ENCODE results near the gene RAI1.
"Not testable (repeated sequence)": the region's sequence is repeated elsewhere in the genome, so short reads cannot be mapped to it uniquely, and the experiment has no call there.

The RAI1 gene

GRCh38 chr17:17795946-17796786 is 114.9 kb downstream of the RAI1 start:
- no peak for DNase-seq
- intact Hi-C loops (cut with DNase I): no loop called here

- DNase-seq: no peak
- intact Hi-C loops (cut with DNase I): no loop called here
These were observed 115.5 kb downstream of the RAI1 start for GRCh38 chr17:17796787-17797061.

GRCh38 chr17:17797119-17797809 is 116.0 kb downstream of the RAI1 start:
- DNase-seq: no peak
- intact Hi-C loops (cut with DNase I): no loop called here

GRCh38 chr17:17798010-17798556 is 116.8 kb downstream of the RAI1 start:
- no peak for DNase-seq
- intact Hi-C loops (cut with DNase I): no loop called here

GRCh38 chr17:17798573-17799255 is 117.5 kb downstream of the RAI1 start:
- intact Hi-C loops (cut with DNase I): no loop called here
- no peak for DNase-seq

- intact Hi-C loops (cut with DNase I): no loop called here
- DNase-seq: no peak
These were observed 119.3 kb downstream of the RAI1 start for GRCh38 chr17:17800504-17801021.

GRCh38 chr17:17801800-17802481 is 120.7 kb downstream of the RAI1 start:
- intact Hi-C loops (cut with DNase I): no loop called here
- peak in 7 of 42 donors; percentile 51 to 76 (median 62) for DNase-seq

GRCh38 chr17:17804007-17804406 is 122.7 kb downstream of the RAI1 start:
- no peak for DNase-seq
- intact Hi-C loops (cut with DNase I): no loop called here

- no peak for DNase-seq
- intact Hi-C loops (cut with DNase I): no loop called here
These were observed 124.3 kb downstream of the RAI1 start for GRCh38 chr17:17805575-17805974.

- intact Hi-C loops (cut with DNase I): no loop called here
- DNase-seq: no peak
These were observed 124.8 kb downstream of the RAI1 start for GRCh38 chr17:17806035-17806434.

- intact Hi-C loops (cut with DNase I): no loop called here
- no peak for DNase-seq
These were observed 125.5 kb downstream of the RAI1 start for GRCh38 chr17:17806611-17807274.

GRCh38 chr17:17807440-17807839 is 126.2 kb downstream of the RAI1 start:
- no peak for DNase-seq

GRCh38 chr17:17808200-17808599 is 126.9 kb downstream of the RAI1 start:
- intact Hi-C loops (cut with DNase I); DNase-seq: not testable (repeated sequence)

More at GRCh38 chr17:17807440-17807839, 126.2 kb downstream of the RAI1 start:
- intact Hi-C loops (cut with DNase I): no loop called here

- intact Hi-C loops (cut with DNase I): no loop called here
- no peak for DNase-seq
These were observed 127.6 kb downstream of the RAI1 start for GRCh38 chr17:17808706-17809432.

- intact Hi-C loops (cut with DNase I): loop anchor here (5.0 to 10.0 kb wide), 2 partner anchors 108 to 225 kb away; partner anchors contain the start of genes ATPAF2 and GID4
- DNase-seq: no peak
These were observed 128.3 kb downstream of the RAI1 start for GRCh38 chr17:17809531-17810083.

GRCh38 chr17:17810084-17810894 is 129.0 kb downstream of the RAI1 start:
- intact Hi-C loops (cut with DNase I): loop anchor here (5.0 to 10.0 kb wide), 2 partner anchors 107 to 225 kb away; partner anchors contain the start of genes ATPAF2 and GID4
- peak in 13 of 42 donors; percentile 21 to 74 (median 51) for DNase-seq
